HG03159 (cell line): ENCODE results near the gene FKBP6.
"Not testable (repeated sequence)": the region's sequence is repeated elsewhere in the genome, so short reads cannot be mapped to it uniquely, and the experiment has no call there.

ENCODE experiments used
- ATAC-seq: cut with Tn5 transposase; IDR thresholded peaks from one replicate; pipeline ENCODE4 v1.9.1; 2021; ENCODE audit warnings: mild to moderate bottlenecking, moderate library complexity; ENCODE audit not compliant: unreplicated experiment

FKBP6 gene

GRCh38 chr7:73327922-73328321 lies at the start of gene FKBP6, which contains the start of gene TRIM50:
Gene FKBP6 (plus strand): TSS chr7:73328161. CDS start chr7:73328429, 268 bp downstream.
Gene TRIM50 (minus strand): TSS chr7:73328082. CDS start chr7:73324787, 3,295 bp downstream.
- ATAC-seq = not testable (repeated sequence)

- ATAC-seq = not testable (repeated sequence)
Observed at GRCh38 chr7:73297235-73297634, 30.7 kb upstream of the FKBP6 start.

GRCh38 chr7:73297706-73298105 lies 30.3 kb upstream of the FKBP6 start:
- not testable (repeated sequence) for ATAC-seq

GRCh38 chr7:73299812-73300211 lies 28.1 kb upstream of the FKBP6 start:
- not testable (repeated sequence) for ATAC-seq

GRCh38 chr7:73301108-73301507 lies 26.9 kb upstream of the FKBP6 start:
- not testable (repeated sequence) for ATAC-seq

GRCh38 chr7:73302846-73303245 lies 25.1 kb upstream of the FKBP6 start:
- ATAC-seq = not testable (repeated sequence)

- ATAC-seq = no peak
Observed at GRCh38 chr7:73303546-73303945, 24.4 kb upstream of the FKBP6 start.

- ATAC-seq = no peak
Observed at GRCh38 chr7:73304071-73304470, 23.9 kb upstream of the FKBP6 start.

- not testable (repeated sequence) for ATAC-seq
Observed at GRCh38 chr7:73304612-73305387, 23.2 kb upstream of the FKBP6 start.

- no peak for ATAC-seq
Observed at GRCh38 chr7:73307436-73307835, 20.5 kb upstream of the FKBP6 start.

GRCh38 chr7:73308074-73308664 lies 19.8 kb upstream of the FKBP6 start:
- peak; percentile 38 for ATAC-seq

- peak; percentile 90 for ATAC-seq
Observed at GRCh38 chr7:73308665-73309214, 19.2 kb upstream of the FKBP6 start, which contains the start of gene NSUN5. Gene NSUN5 (minus strand): TSS chr7:73308826. CDS start chr7:73308790, 36 bp downstream.

- ATAC-seq = not testable (repeated sequence)
Observed at GRCh38 chr7:73311421-73311820, 16.5 kb upstream of the FKBP6 start.

GRCh38 chr7:73312831-73313520 lies 15.0 kb upstream of the FKBP6 start:
- no peak for ATAC-seq

GRCh38 chr7:73313521-73313906 lies 14.4 kb upstream of the FKBP6 start:
- ATAC-seq = no peak

GRCh38 chr7:73314271-73314670 lies 13.7 kb upstream of the FKBP6 start:
- no peak for ATAC-seq

- no peak for ATAC-seq
Observed at GRCh38 chr7:73316521-73316920, 11.4 kb upstream of the FKBP6 start.

- not testable (repeated sequence) for ATAC-seq
Observed at GRCh38 chr7:73318656-73319204, 9.2 kb upstream of the FKBP6 start.

- not testable (repeated sequence) for ATAC-seq
Observed at GRCh38 chr7:73319541-73319940, 8.4 kb upstream of the FKBP6 start.

- ATAC-seq = not testable (repeated sequence)
Observed at GRCh38 chr7:73320009-73320408, 8.0 kb upstream of the FKBP6 start.
